Measurements from ENCODE around the gene AOAH. TPM values are rescaled to one million over a fixed set of nuclear protein-coding genes. Genes with fewer than 3 reads are reported as not detected.

Gene AOAH
- total RNA-seq, 1 donor from 2014 or later = 12.3 TPM

DNA sequence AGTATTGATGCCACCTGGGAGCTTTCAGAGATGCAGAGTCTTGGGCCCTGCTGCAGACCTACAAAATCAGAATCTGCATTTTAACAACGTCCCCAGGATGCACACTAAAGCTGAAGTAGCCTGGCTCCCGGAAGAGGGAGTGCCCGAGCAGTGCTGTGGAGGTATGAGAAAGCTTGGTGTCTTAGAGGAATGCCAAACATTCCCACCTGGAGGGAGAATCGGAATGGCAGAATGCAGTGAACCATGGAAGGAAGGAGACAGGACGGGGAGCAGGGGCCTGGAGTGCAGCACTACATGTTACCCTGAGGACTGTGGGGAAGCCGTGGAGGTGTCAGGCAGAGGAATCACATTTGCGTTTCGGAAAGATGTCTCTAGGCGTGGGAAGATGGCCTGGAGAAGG is 90.9 kb downstream of the AOAH start:
- DNase-seq (ENCODE audit: low spot score) = no peak

GRCh38 chr7:36630112-36630650 is 94.1 kb downstream of the AOAH start:
- no peak for DNase-seq (ENCODE audit: low spot score)

DNA sequence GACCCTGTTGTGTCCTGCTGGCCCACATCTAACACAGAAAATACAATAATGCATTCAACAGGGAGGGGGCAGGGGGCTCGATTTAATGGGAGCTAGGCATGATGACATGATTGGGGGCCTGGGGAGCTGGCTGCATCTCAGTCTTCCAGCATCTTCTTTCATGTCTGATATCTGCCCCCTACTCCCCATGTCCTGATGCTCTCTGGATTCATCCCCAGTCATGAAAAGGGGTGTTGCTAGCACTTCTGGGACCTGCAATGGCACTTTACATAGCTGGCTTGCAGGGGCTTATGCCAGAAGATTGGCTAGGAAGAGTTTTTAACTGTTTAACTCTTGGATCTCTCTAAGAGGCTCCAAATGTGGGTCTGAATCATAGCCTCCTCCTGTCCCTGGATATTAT is 94.9 kb downstream of the AOAH start:
- DNase-seq (ENCODE audit: low spot score) = no peak

- DNase-seq (ENCODE audit: low spot score) = no peak
These were observed 96.5 kb downstream of the AOAH start for GRCh38 chr7:36627836-36628235.

GRCh38 chr7:36626111-36626510 is 98.2 kb downstream of the AOAH start:
- DNase-seq (ENCODE audit: low spot score) = no peak

GRCh38 chr7:36625247-36625646 is 99.0 kb downstream of the AOAH start:
- no peak for DNase-seq (ENCODE audit: low spot score)

GRCh38 chr7:36623247-36623646 is 101.0 kb downstream of the AOAH start:
- DNase-seq (ENCODE audit: low spot score) = no peak

- DNase-seq (ENCODE audit: low spot score) = no peak
These were observed 102.9 kb downstream of the AOAH start for GRCh38 chr7:36621396-36621795.

GRCh38 chr7:36620166-36620708 is 104.1 kb downstream of the AOAH start:
- no peak for DNase-seq (ENCODE audit: low spot score)

DNA sequence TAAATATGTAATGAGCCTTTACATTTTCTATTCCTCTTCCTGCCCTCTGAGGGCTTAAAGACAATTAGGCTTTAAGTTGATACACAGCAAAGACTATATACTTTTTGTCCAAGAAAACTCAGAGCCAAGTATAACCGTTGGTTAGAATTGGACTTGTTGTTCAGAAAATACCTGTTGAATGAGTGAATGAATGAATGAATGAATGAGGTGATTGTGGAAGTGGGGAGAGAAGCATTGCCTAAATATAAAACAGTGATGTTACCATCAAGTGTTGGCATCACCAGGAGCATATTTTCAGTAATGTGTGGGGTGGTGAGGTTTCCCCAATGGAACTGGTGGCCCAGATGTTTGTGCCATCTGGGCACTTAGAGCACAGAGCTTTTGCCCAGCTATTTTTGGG is 106.9 kb downstream of the AOAH start:
- DNase-seq (ENCODE audit: low spot score) = no peak

- no peak for DNase-seq (ENCODE audit: low spot score)
These were observed 108.3 kb downstream of the AOAH start for GRCh38 chr7:36615852-36616540.

- no peak for DNase-seq (ENCODE audit: low spot score)
These were observed 109.3 kb downstream of the AOAH start for GRCh38 chr7:36614959-36615358.

DNA sequence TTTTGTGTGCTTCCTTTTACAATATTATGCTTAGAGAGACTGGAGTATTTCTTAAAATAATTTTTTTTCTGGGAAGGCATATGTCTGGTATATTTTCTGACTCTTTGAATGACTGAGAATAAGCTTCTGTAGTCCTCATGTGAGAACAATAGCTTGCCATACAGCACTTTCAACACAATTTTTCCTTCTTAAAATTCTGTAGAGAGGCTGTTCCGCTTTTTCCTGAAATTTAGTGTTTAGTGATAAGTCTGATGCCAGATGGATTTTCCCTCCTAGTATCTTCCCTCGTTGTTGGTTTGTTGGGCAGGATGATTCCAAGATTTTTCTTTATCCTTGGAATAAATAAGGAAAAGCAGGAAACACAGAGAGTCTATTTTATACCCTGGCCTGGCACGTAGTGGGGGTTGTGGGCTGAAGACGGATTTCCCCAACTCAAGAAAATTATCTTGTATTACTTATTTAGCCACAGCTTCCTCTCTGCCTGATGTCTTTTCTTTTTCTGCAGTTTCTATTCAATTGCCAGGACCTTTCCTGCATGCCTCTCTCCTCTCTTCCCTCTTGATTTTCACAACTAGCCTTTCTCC is 111.2 kb downstream of the AOAH start:
- DNase-seq (ENCODE audit: low spot score) = no peak

DNA sequence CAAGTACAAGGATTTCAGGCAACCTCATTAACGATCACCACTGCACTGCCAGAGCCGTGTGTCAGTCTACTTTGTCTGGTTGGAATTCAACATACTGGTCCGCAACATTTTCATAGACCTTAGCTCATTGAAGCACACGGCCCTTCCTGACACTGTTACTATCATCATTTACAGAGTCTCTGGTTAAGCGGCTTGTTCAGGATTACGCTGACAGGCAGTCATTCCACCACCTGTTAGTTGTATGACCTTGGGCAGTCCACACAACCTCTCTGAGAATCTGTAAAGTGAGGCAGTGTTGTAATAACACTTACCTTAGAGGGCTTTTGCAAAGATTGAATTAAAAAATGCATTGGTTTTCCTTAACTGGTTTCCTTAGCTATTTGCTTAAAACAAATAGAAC is 112.6 kb downstream of the AOAH start:
- DNase-seq (ENCODE audit: low spot score) = no peak

DNA sequence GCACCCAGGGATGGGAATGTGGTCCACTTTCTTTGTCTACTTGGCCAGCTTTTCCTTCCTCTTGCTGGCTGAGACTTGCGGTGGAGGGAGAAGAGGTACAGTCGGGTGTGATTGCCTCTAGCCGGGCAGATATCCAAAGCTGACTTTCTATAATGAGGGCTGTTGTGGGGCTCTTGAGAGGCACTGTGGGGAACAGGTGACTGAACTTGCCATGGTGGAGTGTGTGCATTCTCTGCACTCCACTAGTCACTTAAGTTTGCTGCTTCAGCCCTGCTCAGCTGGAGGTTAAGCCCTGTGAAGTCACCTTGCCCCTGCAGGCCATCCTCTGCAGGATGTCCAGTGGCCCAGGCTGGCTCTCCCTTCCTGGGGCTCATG is 116.6 kb downstream of the AOAH start:
- no peak for DNase-seq (ENCODE audit: low spot score)

- DNase-seq (ENCODE audit: low spot score) = no peak
These were observed 117.1 kb downstream of the AOAH start for GRCh38 chr7:36606976-36607720.

DNA sequence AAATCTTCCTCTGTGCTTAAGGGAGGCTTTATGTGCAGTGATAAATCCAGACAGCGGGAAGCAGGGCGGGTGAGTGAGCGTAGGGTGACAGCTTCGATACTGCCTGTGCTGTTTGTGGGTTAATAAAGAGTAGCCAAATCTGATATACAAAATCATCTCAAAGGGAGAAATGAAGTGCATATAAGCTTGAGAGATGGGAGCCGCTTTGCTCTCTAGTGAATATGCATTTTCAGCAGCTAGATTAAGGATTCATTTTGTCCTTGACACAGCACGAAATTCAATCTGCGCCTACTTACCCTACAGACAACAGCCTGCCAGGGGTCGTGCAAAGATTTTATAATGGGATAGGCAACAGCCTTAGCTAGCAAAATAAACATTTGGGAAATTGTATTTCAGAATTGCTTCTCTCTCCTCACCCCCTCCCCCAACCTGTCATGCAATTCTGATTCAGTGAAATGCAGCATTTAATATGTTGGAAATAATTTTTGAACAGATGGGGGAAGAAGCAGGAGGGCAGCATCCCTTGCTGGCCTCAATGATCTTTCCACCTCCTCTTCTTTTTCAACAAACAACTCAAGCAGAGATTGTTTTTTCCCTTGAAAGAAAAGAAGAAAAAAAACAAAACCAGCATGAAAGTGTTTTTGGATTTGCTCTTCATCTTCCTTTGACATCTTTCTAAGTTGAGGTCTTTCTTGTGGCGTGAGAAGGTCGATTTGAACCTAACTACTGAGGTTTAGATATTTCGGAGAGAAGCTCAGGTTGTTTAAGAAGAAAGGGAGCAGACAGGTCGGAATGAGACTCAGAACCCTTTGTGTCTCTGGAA is 117.9 kb downstream of the AOAH start:
- no peak for DNase-seq (ENCODE audit: low spot score)

GRCh38 chr7:36605261-36606051 is 118.8 kb downstream of the AOAH start:
- no peak for DNase-seq (ENCODE audit: low spot score)

GRCh38 chr7:36604806-36605205 is 119.5 kb downstream of the AOAH start:
- DNase-seq (ENCODE audit: low spot score) = no peak

GRCh38 chr7:36602934-36603887 is 121.1 kb downstream of the AOAH start:
- DNase-seq (ENCODE audit: low spot score) = no peak
